ENCODE data around the gene PTPRH.
"Not testable (repeated sequence)": the region's sequence is repeated elsewhere in the genome, so short reads cannot be mapped to it uniquely, and the experiment has no call there.

PTPRH gene

DNA sequence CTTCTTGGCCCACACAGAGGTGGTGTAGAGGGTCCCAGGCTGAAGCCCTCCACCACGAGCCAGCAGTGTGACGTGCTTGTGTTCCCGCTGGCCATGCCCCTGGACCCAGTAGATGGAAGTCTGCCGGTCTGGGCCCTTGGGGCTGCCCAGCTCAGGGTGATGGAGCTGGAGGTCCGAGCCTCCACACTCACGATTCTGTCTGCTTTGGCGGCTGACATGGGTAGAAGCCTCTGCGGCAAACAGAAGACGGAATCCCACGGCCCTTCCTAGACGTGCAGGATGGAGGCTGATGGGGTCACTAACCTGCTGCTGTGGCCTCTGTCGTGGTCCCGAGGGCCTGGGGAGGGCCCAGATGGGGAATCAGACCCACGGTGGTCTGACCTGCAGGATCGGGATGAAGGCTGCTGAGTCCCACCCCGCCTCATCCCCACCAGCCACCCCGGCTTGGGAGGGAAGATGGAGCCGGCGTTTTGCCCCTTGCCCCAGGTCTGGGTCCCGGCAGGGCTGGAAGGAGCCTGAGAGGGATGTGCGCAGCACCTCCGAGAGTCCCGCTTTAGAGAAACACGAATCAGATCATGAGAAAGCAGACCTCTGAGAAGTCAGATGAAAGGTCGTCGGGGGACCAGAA lies 14.9 kb upstream of the PTPRH start:
- H3K9me3 ChIP-seq (ENCODE audit: control insufficient read depth, insufficient read depth, low read depth, low read length): peaks cover 7% of the 10 kb centered on the region
- peaks cover 30% of the 10 kb centered on the region for H3K36me3 ChIP-seq (ENCODE audit: control insufficient read depth, insufficient read depth, low read length)
- no peak overlapping the region for H3K27ac ChIP-seq (ENCODE audit: low read depth, low read length)
- no peak overlapping the region for H3K9ac ChIP-seq (ENCODE audit: low read length)
- H3K4me3 ChIP-seq (ENCODE audit: low read depth, low read length): no peak overlapping the region
- no peaks in the 10 kb centered on the region for H3K27me3 ChIP-seq (ENCODE audit: control insufficient read depth, insufficient read depth, low read length)
- H3K4me1 ChIP-seq (ENCODE audit: control insufficient read depth, insufficient read depth, low read length): no peaks in the 10 kb centered on the region

DNA sequence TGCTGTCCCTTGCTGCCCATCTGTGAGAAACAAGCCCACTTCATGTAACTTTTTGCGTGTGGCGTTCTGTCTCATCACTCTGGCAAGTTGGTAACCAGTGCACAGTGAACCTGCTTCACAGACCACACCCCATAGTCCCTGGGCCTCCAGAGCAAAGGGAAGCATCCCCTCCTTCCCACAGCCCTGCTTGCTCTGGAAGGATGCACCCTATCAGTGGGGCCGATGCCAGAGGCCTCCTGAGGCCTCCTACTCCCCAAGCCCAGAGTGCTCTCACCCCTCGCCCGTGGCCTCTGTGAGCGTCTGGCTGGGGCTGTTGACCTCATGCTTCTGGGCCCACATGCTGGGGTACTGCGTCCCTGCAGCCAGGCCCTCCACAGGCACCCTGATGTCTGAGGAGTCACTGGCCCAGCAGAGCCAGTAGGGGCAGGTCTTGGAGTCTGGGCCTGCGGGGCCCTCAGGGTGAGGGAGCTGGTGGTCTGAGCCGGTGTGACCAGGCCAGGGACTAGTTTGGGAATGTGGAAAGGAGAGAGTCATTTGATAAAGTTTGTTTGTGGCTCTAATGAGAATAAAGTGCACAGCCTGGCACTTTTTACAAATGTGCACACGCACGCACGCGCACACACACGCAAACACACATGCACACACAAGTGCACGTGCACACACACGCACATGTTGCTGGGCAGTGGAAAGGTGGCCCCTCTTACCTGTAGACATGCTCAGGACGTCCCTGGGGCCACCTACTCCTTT lies 14.2 kb upstream of the PTPRH start:
- no peaks in the 10 kb centered on the region for H3K27me3 ChIP-seq (ENCODE audit: control insufficient read depth, insufficient read depth, low read length)
- H3K27ac ChIP-seq (ENCODE audit: low read depth, low read length): no peak overlapping the region
- peaks cover 7% of the 10 kb centered on the region for H3K9me3 ChIP-seq (ENCODE audit: control insufficient read depth, insufficient read depth, low read depth, low read length)
- no peak overlapping the region for H3K4me3 ChIP-seq (ENCODE audit: low read depth, low read length)
- peaks cover 24% of the 10 kb centered on the region for H3K36me3 ChIP-seq (ENCODE audit: control insufficient read depth, insufficient read depth, low read length)
- no peaks in the 10 kb centered on the region for H3K4me1 ChIP-seq (ENCODE audit: control insufficient read depth, insufficient read depth, low read length)
- no peak overlapping the region for H3K9ac ChIP-seq (ENCODE audit: low read length)

DNA sequence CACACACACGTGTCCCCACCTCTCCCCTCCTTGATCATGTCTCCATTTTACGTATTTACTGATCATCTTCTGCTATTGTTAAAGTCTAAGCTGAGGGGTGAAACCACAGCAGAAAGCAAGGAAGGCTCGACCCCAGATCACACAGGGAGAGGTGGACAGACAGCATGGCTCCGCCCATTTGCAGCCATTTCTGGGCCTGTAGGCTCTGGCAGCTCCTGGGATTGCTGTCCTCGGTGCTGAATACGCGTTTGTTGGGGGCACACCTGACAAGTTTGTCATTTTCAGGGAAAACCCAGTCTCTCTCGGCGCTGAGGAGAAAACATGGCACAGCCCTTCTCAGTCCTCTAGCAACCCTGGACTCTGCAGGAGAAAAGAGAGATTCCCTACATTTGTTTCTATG lies 11.2 kb upstream of the PTPRH start:
- H3K36me3 ChIP-seq (ENCODE audit: control insufficient read depth, insufficient read depth, low read length): peaks cover 4% of the 10 kb centered on the region; the same call in 1 of the 2 replicates
- H3K27ac ChIP-seq (ENCODE audit: low read depth, low read length): no peak overlapping the region
- peaks cover 7% of the 10 kb centered on the region for H3K9me3 ChIP-seq (ENCODE audit: control insufficient read depth, insufficient read depth, low read depth, low read length)
- H3K4me1 ChIP-seq (ENCODE audit: control insufficient read depth, insufficient read depth, low read length): 0 out of 2 replicates have a peak, but pooled peaks cover 2% of the 10 kb centered on the region
- no peaks in the 10 kb centered on the region for H3K27me3 ChIP-seq (ENCODE audit: control insufficient read depth, insufficient read depth, low read length)
- no peak overlapping the region for H3K9ac ChIP-seq (ENCODE audit: low read length)
- H3K4me3 ChIP-seq (ENCODE audit: low read depth, low read length): no peak overlapping the region

DNA sequence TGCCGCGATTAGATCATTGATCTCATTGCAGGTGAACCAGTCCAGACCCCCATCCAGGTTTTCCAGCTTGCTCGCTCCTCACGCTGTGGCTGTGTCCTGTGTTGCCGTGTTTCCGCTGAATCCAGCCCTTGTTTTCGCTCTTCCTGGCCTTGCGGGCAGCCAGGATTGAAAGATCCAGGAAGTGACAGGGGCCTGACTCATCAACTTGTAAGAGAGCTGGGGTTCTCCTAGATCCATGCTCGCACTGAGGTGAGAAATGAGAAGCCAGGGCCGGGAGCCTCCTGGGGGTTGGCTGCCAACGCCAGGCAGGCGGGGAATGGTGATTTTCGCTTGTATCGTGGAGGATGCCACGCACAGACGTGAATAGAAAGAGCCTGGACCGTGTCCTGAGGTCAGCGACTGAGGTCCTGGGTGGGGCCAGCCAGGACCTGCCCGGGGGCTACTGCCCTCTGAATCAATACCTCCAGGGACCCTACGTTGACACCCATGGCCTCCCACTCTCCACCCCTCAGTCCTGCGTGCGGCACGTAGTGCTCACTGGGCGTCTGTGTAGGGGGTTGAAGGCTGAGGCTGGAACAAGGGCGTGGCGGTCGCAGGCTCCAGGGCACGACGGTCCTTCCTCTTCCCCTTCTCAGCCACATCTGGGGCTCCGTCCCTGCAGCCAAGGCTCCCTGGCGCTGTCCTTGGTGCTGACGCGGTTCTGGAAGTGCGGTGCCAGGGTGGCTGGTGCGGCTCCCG lies 7.3 kb upstream of the PTPRH start:
- peaks cover 16% of the 10 kb centered on the region for H3K9me3 ChIP-seq (ENCODE audit: control insufficient read depth, insufficient read depth, low read depth, low read length)
- H3K27ac ChIP-seq (ENCODE audit: low read depth, low read length): no peak overlapping the region; the same call in 1 of the 2 replicates
- no peaks in the 10 kb centered on the region for H3K36me3 ChIP-seq (ENCODE audit: control insufficient read depth, insufficient read depth, low read length)
- 0 out of 2 replicates have a peak, but pooled peaks cover 2% of the 10 kb centered on the region for H3K4me1 ChIP-seq (ENCODE audit: control insufficient read depth, insufficient read depth, low read length)
- no peaks in the 10 kb centered on the region for H3K27me3 ChIP-seq (ENCODE audit: control insufficient read depth, insufficient read depth, low read length)
- H3K9ac ChIP-seq (ENCODE audit: low read length): peak overlapping the region; percentile 79
- peak overlapping the region; percentile 82 for H3K4me3 ChIP-seq (ENCODE audit: low read depth, low read length)

DNA sequence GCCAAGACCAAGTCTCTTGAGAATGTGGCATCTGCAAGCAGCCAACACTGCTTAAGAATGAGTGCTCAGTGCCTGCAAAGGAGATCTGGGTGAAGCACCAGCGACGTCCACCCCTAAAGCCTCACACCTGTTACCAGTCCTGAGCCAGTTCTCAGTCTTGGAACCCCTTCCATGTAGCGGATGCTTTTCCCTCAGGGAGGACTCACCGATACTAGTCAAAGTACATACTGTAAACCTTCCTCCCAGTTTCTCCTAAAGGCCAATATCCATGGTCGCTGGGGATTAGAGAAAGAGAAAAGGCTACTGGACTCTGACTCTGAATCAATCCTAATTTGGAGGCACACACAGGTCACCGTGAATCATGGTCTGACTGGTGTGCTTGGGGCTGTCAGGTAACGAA lies 4.2 kb upstream of the PTPRH start:
- Histone ChIP-seq H3K27me3 (ENCODE audit: control insufficient read depth, insufficient read depth, low read length) (no peaks in the 10 kb centered on the region), H3K9me3 (ENCODE audit: control insufficient read depth, insufficient read depth, low read depth, low read length) (peaks cover 9% of the 10 kb centered on the region; the same call in 1 of the 2 replicates), H3K4me3 (ENCODE audit: low read depth, low read length) (no peak overlapping the region), H3K9ac (ENCODE audit: low read length) (no peak overlapping the region), H3K27ac (ENCODE audit: low read depth, low read length) (no peak overlapping the region), H3K36me3 (ENCODE audit: control insufficient read depth, insufficient read depth, low read length) (no peaks in the 10 kb centered on the region), H3K4me1 (ENCODE audit: control insufficient read depth, insufficient read depth, low read length) (0 out of 2 replicates have a peak, but pooled peaks cover 2% of the 10 kb centered on the region)

DNA sequence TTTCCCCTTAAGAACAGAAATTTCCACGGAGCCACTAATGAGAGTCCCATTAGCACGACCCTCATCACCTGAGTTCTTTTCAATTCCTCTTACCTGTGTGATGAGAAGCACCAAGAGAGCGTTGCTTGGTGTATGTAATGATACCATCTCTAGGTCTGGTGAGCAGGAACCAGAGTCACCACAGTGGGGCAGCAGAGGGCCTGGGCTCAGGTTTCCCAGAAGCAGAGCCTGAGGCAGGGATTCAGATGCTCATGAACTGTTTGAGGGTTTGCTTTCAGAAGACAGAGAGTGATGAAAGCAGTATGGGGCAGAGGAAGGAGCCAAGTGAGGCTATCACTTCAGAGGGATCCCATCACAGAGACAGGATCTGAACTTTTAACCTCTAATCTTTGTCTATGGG lies 3.1 kb upstream of the PTPRH start:
- Histone ChIP-seq H3K27ac (ENCODE audit: low read depth, low read length) (no peak overlapping the region), H3K4me1 (ENCODE audit: control insufficient read depth, insufficient read depth, low read length) (0 out of 2 replicates have a peak, but pooled peaks cover 2% of the 10 kb centered on the region), H3K9me3 (ENCODE audit: control insufficient read depth, insufficient read depth, low read depth, low read length) (peaks cover 9% of the 10 kb centered on the region; the same call in 1 of the 2 replicates), H3K27me3 (ENCODE audit: control insufficient read depth, insufficient read depth, low read length) (no peaks in the 10 kb centered on the region), H3K9ac (ENCODE audit: low read length) (no peak overlapping the region), H3K36me3 (ENCODE audit: control insufficient read depth, insufficient read depth, low read length) (no peaks in the 10 kb centered on the region), H3K4me3 (ENCODE audit: low read depth, low read length) (no peak overlapping the region)

DNA sequence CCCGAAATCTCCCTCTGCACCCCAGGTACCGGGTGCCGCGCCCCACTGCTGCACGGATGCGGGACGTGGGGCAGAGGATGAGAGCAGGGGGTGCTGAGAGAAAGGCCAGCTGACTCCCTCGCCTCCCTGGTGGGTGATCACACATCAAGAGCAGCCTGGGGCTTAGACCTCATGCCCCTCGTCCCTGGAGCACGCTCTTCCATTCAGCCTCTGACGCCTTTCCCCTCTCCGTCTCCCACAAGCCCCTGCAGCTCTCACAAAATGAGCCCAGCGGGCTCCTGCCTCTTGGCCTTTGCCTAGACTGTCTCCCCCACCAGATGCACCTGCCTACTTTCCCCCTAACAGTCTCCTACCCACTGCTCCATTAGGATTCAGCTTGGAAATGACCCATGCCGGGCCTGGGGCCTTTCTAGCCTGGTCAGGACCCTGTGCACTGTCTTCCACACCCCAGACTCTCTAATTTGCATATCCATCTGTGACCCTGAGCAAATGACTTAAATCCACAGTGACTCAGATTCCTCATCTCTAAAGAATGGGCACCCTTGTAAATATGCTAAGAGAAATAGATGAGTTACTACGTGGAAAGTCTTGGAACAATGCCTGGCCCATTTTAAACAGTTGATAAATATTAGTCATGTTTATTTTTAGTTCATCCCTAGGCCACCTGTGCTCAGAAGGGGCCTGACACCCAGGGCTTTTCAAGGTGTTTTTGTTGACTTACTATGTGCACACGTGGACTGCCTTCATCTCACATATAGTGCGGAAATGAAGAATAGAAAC lies 582 bp upstream of the PTPRH start:
- no peaks in the 10 kb centered on the region; the same call in 1 of the 2 replicates for H3K4me1 ChIP-seq (ENCODE audit: control insufficient read depth, insufficient read depth, low read length)
- no peak overlapping the region for H3K27ac ChIP-seq (ENCODE audit: low read depth, low read length)
- H3K9me3 ChIP-seq (ENCODE audit: control insufficient read depth, insufficient read depth, low read depth, low read length): peaks cover 9% of the 10 kb centered on the region; the same call in 1 of the 2 replicates
- H3K36me3 ChIP-seq (ENCODE audit: control insufficient read depth, insufficient read depth, low read length): no peaks in the 10 kb centered on the region
- no peak overlapping the region for H3K9ac ChIP-seq (ENCODE audit: low read length)
- H3K27me3 ChIP-seq (ENCODE audit: control insufficient read depth, insufficient read depth, low read length): peaks cover under 1% of the 10 kb centered on the region; the same call in 1 of the 2 replicates
- H3K4me3 ChIP-seq (ENCODE audit: low read depth, low read length): no peak overlapping the region

DNA sequence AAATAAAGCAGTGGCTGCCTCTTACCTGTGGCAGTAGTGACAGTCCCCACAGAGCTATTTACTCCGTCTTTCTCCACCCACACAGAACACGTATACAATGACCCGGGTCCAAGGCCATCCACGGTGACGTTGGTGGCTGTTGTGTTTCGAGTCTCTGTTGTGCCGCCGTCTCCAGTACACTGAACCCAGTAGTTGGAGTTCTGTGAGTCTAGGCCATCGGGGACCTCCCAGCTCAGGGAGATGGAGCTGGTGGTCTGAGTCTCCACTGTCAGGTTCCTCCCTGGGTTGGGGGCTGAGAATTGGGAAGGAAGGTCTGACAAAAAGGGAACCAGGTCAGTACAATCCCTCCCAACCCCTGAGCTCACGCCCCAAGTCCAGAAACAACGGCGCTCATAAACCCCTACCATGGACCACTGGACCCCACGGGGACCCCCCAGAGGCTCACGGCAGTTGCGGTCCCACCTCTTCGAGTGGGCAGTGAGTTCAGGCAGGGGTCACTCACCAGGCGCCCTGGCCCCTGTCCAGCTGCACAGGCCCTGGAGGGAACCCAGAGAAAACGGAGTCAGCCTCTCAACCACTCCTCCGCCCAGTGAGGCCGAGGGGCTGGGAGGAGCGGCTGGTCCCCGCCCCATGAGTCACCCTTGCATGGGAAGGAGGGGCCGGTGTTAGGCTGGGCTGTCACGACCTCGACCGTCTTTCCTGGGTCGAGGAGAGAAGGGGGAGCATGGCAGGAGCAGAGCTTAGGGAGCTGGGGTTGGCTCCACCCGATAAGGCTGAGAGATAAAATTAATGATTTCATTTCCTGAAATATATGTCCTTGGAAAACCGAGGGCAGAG lies 2.4 kb downstream of the PTPRH start:
- Histone ChIP-seq H3K27ac (ENCODE audit: low read depth, low read length) (no peak overlapping the region), H3K4me3 (ENCODE audit: low read depth, low read length) (peak overlapping the region; percentile 21), H3K9me3 (ENCODE audit: control insufficient read depth, insufficient read depth, low read depth, low read length) (no peaks in the 10 kb centered on the region), H3K9ac (ENCODE audit: low read length) (no peak overlapping the region), H3K27me3 (ENCODE audit: control insufficient read depth, insufficient read depth, low read length) (peaks cover 2% of the 10 kb centered on the region; the same call in 1 of the 2 replicates), H3K36me3 (ENCODE audit: control insufficient read depth, insufficient read depth, low read length) (no peaks in the 10 kb centered on the region), H3K4me1 (ENCODE audit: control insufficient read depth, insufficient read depth, low read length) (no peaks in the 10 kb centered on the region; the same call in 1 of the 2 replicates)

DNA sequence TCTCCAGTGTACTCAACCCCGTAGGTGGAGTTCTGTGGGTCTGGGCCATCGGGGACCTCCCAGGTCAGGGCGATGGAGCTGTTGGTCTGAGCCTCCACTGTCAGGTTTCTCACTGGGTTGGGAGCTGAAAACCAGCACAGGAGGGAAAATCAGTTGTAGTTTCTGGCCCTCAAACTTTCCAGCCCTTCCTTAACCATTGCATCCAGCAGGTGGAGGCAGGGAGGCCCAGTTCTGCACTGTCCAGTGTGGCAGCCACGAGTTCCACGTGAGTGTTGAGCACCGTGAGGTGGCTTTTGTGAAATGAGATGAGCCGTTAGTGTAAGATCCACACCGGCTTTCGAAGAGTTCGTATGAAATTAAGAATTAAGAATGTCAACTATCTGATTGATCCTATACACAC lies 7.1 kb downstream of the PTPRH start:
- H3K4me3 ChIP-seq (ENCODE audit: low read depth, low read length); H3K36me3 ChIP-seq (ENCODE audit: control insufficient read depth, insufficient read depth, low read length); H3K27ac ChIP-seq (ENCODE audit: low read depth, low read length); H3K9ac ChIP-seq (ENCODE audit: low read length); H3K4me1 ChIP-seq (ENCODE audit: control insufficient read depth, insufficient read depth, low read length); H3K9me3 ChIP-seq (ENCODE audit: control insufficient read depth, insufficient read depth, low read depth, low read length): not testable (repeated sequence)
- H3K27me3 ChIP-seq (ENCODE audit: control insufficient read depth, insufficient read depth, low read length): peaks cover 11% of the 10 kb centered on the region; the same call in 1 of the 2 replicates
